ENCODE data around the gene SHC2. TPM values are rescaled to one million over a fixed set of nuclear protein-coding genes. Genes with fewer than 3 reads are reported as not detected.

The SHC2 gene
- total RNA-seq, 1 experiment from 2014 or later, result 6.7 TPM

DNA sequence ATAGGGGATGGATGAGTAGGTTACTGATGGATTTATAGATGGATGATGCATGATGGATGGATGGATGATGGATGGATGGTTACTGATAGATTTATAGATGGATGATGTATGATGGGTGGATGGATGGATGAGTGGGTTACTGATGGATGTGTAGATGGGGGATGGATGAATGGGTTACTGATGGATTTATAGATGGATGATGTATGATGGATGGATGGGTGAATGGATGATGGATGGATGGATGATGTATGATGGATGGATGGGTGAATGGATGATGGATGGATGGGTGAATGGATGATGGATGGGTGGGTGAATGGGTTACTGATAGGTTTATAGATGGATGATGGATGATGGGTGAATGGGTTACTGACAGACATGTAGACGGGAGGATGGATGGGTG is 45.5 kb downstream of the SHC2 start:
- in situ Hi-C loops (cut with HindIII; ENCODE audit: low pct_unique_long_range_greater_than_20kb, low sequenced_read_pairs) (no loop called here), intact Hi-C loops (cut with micrococcal nuclease; ENCODE audit: unreplicated experiment) (no loop called here)
- no peak overlapping the region for H3K27ac ChIP-seq (ENCODE audit: low read length)
- DNase-seq (ENCODE audit: low read depth, low spot score) (no peak), ATAC-seq (no peak)
- no peaks in the 10 kb centered on the region for H3K27me3 ChIP-seq (ENCODE audit: control insufficient read depth, insufficient read depth, low read length)
- POLR2A ChIA-PET, result no interaction called here
- no TSS peak for BruUV-seq (replicated peaks)
- CTCF ChIA-PET, result no interaction called here
- H3K36me3 ChIP-seq (ENCODE audit: control insufficient read depth, insufficient read depth, low read length), result no peaks in the 10 kb centered on the region
- no peak overlapping the region for H3K4me3 ChIP-seq (ENCODE audit: low read depth in 2 of 2, low read length in 2 of 2)
- H3K9me3 ChIP-seq (ENCODE audit: control insufficient read depth, insufficient read depth, low read depth, low read length), result no peaks in the 10 kb centered on the region
- TF ChIP-seq TCF7L2 (IDR thresholded peaks at IDR 0.05; ENCODE audit: low read depth, low read length), result no peak
- TF ChIP-seq SIN3A (IDR thresholded peaks at IDR 0.05; ENCODE audit: borderline replicate concordance, insufficient read depth, low read depth, low read length), result no peak
- TF ChIP-seq POLR2AphosphoS5 (IDR thresholded peaks at IDR 0.05; ENCODE audit: low read depth, low read length), result no peak
- TF ChIP-seq, protein P1, sequence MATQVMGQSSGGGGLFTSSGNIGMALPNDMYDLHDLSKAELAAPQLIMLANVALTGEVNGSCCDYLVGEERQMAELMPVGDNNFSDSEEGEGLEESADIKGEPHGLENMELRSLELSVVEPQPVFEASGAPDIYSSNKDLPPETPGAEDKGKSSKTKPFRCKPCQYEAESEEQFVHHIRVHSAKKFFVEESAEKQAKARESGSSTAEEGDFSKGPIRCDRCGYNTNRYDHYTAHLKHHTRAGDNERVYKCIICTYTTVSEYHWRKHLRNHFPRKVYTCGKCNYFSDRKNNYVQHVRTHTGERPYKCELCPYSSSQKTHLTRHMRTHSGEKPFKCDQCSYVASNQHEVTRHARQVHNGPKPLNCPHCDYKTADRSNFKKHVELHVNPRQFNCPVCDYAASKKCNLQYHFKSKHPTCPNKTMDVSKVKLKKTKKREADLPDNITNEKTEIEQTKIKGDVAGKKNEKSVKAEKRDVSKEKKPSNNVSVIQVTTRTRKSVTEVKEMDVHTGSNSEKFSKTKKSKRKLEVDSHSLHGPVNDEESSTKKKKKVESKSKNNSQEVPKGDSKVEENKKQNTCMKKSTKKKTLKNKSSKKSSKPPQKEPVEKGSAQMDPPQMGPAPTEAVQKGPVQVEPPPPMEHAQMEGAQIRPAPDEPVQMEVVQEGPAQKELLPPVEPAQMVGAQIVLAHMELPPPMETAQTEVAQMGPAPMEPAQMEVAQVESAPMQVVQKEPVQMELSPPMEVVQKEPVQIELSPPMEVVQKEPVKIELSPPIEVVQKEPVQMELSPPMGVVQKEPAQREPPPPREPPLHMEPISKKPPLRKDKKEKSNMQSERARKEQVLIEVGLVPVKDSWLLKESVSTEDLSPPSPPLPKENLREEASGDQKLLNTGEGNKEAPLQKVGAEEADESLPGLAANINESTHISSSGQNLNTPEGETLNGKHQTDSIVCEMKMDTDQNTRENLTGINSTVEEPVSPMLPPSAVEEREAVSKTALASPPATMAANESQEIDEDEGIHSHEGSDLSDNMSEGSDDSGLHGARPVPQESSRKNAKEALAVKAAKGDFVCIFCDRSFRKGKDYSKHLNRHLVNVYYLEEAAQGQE (IDR thresholded peaks at IDR 0.05; ENCODE audit: insufficient read depth in 1 of 2, low read depth in 2 of 2, low read length in 1 of 2), result no peak
- TF ChIP-seq, protein P2, sequence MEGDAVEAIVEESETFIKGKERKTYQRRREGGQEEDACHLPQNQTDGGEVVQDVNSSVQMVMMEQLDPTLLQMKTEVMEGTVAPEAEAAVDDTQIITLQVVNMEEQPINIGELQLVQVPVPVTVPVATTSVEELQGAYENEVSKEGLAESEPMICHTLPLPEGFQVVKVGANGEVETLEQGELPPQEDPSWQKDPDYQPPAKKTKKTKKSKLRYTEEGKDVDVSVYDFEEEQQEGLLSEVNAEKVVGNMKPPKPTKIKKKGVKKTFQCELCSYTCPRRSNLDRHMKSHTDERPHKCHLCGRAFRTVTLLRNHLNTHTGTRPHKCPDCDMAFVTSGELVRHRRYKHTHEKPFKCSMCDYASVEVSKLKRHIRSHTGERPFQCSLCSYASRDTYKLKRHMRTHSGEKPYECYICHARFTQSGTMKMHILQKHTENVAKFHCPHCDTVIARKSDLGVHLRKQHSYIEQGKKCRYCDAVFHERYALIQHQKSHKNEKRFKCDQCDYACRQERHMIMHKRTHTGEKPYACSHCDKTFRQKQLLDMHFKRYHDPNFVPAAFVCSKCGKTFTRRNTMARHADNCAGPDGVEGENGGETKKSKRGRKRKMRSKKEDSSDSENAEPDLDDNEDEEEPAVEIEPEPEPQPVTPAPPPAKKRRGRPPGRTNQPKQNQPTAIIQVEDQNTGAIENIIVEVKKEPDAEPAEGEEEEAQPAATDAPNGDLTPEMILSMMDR (IDR thresholded peaks at IDR 0.05), result no peak
- H3K4me1 ChIP-seq (ENCODE audit: control insufficient read depth, insufficient read depth, low read length), result peaks cover 3% of the 10 kb centered on the region

DNA sequence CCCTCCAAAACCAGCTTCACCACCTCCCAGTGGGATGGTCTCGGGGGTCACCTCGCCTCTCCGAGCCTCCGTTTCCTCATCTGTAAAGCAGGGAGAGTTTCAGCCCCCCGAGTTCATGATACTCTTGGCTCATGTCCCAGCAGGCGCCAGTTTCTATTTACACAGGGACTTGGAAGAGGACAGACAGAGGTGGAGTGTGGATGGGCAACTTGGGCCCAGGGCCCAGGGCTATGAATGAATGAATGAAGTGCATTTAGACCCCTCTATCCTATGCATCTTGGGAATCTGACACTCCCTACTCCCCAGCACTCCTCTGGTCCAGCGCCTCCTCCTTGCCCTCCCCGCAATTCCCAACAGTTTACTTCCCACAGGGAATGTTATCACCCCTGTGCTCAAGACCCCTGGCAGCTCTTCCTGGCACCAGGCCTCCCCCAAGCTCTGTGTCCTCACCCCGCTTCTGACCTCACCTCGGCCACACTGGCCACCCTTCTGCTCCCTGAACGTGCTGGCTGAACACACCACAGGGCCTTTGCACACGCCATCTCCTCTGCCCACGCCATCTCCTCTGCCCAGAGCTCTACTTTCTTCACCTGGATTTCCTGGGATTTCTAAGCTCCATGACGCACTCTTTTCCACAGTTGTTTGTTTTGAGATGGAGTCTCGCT is 46.9 kb downstream of the SHC2 start:
- ATAC-seq (no peak), DNase-seq (ENCODE audit: low read depth, low spot score) (no peak)
- TF ChIP-seq, protein P1 (IDR thresholded peaks at IDR 0.05; ENCODE audit: insufficient read depth in 1 of 2, low read depth in 2 of 2, low read length in 1 of 2), result no peak
- TF ChIP-seq TCF7L2 (IDR thresholded peaks at IDR 0.05; ENCODE audit: low read depth, low read length) (no peak), SIN3A (IDR thresholded peaks at IDR 0.05; ENCODE audit: borderline replicate concordance, insufficient read depth, low read depth, low read length) (no peak), POLR2AphosphoS5 (IDR thresholded peaks at IDR 0.05; ENCODE audit: low read depth, low read length) (no peak)
- TF ChIP-seq, protein P2 (IDR thresholded peaks at IDR 0.05), result no peak
- ChIA-PET CTCF (no interaction called here), POLR2A (interaction anchor here (0.5 to 0.6 kb wide), 2 partner anchors 33 to 988 kb away, joined by 3 to 10 read pairs; no protein-coding TSS in a partner anchor)
- intact Hi-C loops (cut with micrococcal nuclease; ENCODE audit: unreplicated experiment), result no loop called here
- no peaks in the 10 kb centered on the region for H3K9me3 ChIP-seq (ENCODE audit: control insufficient read depth, insufficient read depth, low read depth, low read length)
- H3K36me3 ChIP-seq (ENCODE audit: control insufficient read depth, insufficient read depth, low read length), result no peaks in the 10 kb centered on the region
- no peak overlapping the region for H3K4me3 ChIP-seq (ENCODE audit: low read depth in 2 of 2, low read length in 2 of 2)
- H3K27ac ChIP-seq (ENCODE audit: low read length), result no peak overlapping the region
- no peaks in the 10 kb centered on the region for H3K27me3 ChIP-seq (ENCODE audit: control insufficient read depth, insufficient read depth, low read length)
- in situ Hi-C loops (cut with HindIII; ENCODE audit: low pct_unique_long_range_greater_than_20kb, low sequenced_read_pairs), result no loop called here
- BruUV-seq (replicated peaks), result no TSS peak
- H3K4me1 ChIP-seq (ENCODE audit: control insufficient read depth, insufficient read depth, low read length), result peaks cover 10% of the 10 kb centered on the region
